Measurements from ENCODE around the gene AGRP. TPM values are rescaled to one million over a fixed set of nuclear protein-coding genes. Genes with fewer than 3 reads are reported as not detected.

The AGRP gene
- total RNA-seq, 2 experiments from 2014 or later = not detected

- H3K36me3 Mint-ChIP-seq (ENCODE audit: low read depth) = peaks cover 10% of the 10 kb centered on the region
- POLR2A ChIA-PET = interaction anchor here (0.5 to 3.3 kb wide), 9 partner anchors 16 to 364 kb away, joined by 3 to 9 read pairs (median 4); partner anchors contain the start of gene ACD
- no peaks in the 10 kb centered on the region for H3K9me3 Mint-ChIP-seq
- no peak for TF ChIP-seq CTCF (IDR thresholded peaks at IDR 0.05)
- CTCF ChIA-PET = interaction anchor here (0.7 to 4.9 kb wide), 41 partner anchors 9 to 403 kb away, joined by 3 to 60 read pairs (median 4); partner anchors contain the start of genes C16orf86, CARMIL2, CTCF and ENKD1
- intact Hi-C loops (cut with micrococcal nuclease) = no loop called here
- peak; percentile 73 for DNase-seq
- H3K4me1 Mint-ChIP-seq (ENCODE audit: low read depth) = peaks cover 25% of the 10 kb centered on the region
- peak overlapping the region; percentile 99 for H3K27ac Mint-ChIP-seq
- H3K27me3 Mint-ChIP-seq = no peaks in the 10 kb centered on the region
- H3K4me3 Mint-ChIP-seq = peak overlapping the region; percentile 93
- peak; percentile 22 for ATAC-seq
Observed at GRCh38 chr16:67481561-67482232, 1.6 kb downstream of the AGRP start.

GRCh38 chr16:67480833-67481560 lies 2.4 kb downstream of the AGRP start, which contains the start of gene ATP6V0D1:
Gene ATP6V0D1 (minus strand): TSS chr16:67481157. CDS start chr16:67481086, 71 bp downstream.
- POLR2A ChIA-PET = interaction anchor here (0.6 to 3.3 kb wide), 13 partner anchors 10 to 365 kb away, joined by 3 to 9 read pairs (median 3); partner anchors contain the start of genes ACD and RANBP10
- peak within 1 kb of the TSS; percentile 99 for H3K27ac Mint-ChIP-seq
- TF ChIP-seq CTCF (IDR thresholded peaks at IDR 0.05) = peak; percentile 75
- H3K9me3 Mint-ChIP-seq = no peaks in the 10 kb centered on the region
- peak within 1 kb of the TSS; percentile 93 for H3K4me3 Mint-ChIP-seq
- H3K27me3 Mint-ChIP-seq = no peaks in the 10 kb centered on the region
- CTCF ChIA-PET = interaction anchor here (0.7 to 4.9 kb wide), 43 partner anchors 10 to 403 kb away, joined by 3 to 60 read pairs (median 4); partner anchors contain the start of genes ACD, C16orf86, CARMIL2 and CTCF
- H3K36me3 Mint-ChIP-seq (ENCODE audit: low read depth) = peaks cover 10% of the 10 kb centered on the region
- peak; percentile 99 for DNase-seq
- peak; percentile 92 for ATAC-seq
- intact Hi-C loops (cut with micrococcal nuclease) = no loop called here
- peaks cover 30% of the 10 kb centered on the region for H3K4me1 Mint-ChIP-seq (ENCODE audit: low read depth)

- DNase-seq (no peak), ATAC-seq (no peak)
- peaks cover 38% of the 10 kb centered on the region for H3K4me1 Mint-ChIP-seq (ENCODE audit: low read depth)
- CTCF ChIA-PET = interaction anchor here (1.9 kb wide), 1 partner anchor 12 kb away, joined by 9 read pairs; no protein-coding TSS in a partner anchor
- POLR2A ChIA-PET = interaction anchor here (1.4 kb wide), 1 partner anchor 27 kb away, joined by 4 read pairs; no protein-coding TSS in a partner anchor
- no peaks in the 10 kb centered on the region for H3K27me3 Mint-ChIP-seq
- intact Hi-C loops (cut with micrococcal nuclease) = no loop called here
- no peaks in the 10 kb centered on the region for H3K9me3 Mint-ChIP-seq
- H3K4me3 Mint-ChIP-seq = no peak overlapping the region
- H3K27ac Mint-ChIP-seq = no peak overlapping the region
- no peak for TF ChIP-seq CTCF (IDR thresholded peaks at IDR 0.05)
- H3K36me3 Mint-ChIP-seq (ENCODE audit: low read depth) = peaks cover 2% of the 10 kb centered on the region
Observed at GRCh38 chr16:67477960-67478554, 5.3 kb downstream of the AGRP start.

GRCh38 chr16:67474551-67475455 lies 8.5 kb downstream of the AGRP start:
- Mint-ChIP-seq H3K4me3 (no peak overlapping the region), H3K9me3 (no peaks in the 10 kb centered on the region), H3K27ac (peak overlapping the region; percentile 1), H3K4me1 (ENCODE audit: low read depth) (peaks cover 45% of the 10 kb centered on the region), H3K27me3 (no peaks in the 10 kb centered on the region), H3K36me3 (ENCODE audit: low read depth) (no peaks in the 10 kb centered on the region)
- no peak for DNase-seq
- intact Hi-C loops (cut with micrococcal nuclease) = no loop called here
- ChIA-PET POLR2A (no interaction called here), CTCF (interaction anchor here (1.0 to 2.5 kb wide), 6 partner anchors 9 to 75 kb away, joined by 3 to 9 read pairs (median 4); no protein-coding TSS in a partner anchor)
- no peak for TF ChIP-seq CTCF (IDR thresholded peaks at IDR 0.05)
- ATAC-seq = no peak
